Aorta (tissue), 5 donors: ENCODE measurements around the gene MUC4. TPM values are rescaled to one million over a fixed set of nuclear protein-coding genes. Genes with fewer than 3 reads are reported as not detected.
"Not testable (repeated sequence)": the region's sequence is repeated elsewhere in the genome, so short reads cannot be mapped to it uniquely, and the experiment has no call there.

ENCODE experiments used
- ATAC-seq: fragments of 200-7000 bp; cut with Tn5 transposase; one replicate; pipeline ENCODE4 v1.9.1; 2022; ENCODE audit warnings: moderate library complexity; ENCODE audit not compliant: low FRiP score
- DNase-seq, 2 donors: peaks; one replicate each; pipeline ENCODE4 v3.0.0-alpha.2; 2020
- H3K27ac ChIP-seq, 2 donors: one replicate each; pipeline ENCODE4 v1.5.1; 2013; ENCODE audit warnings: low read length in 2 of 2, mild to moderate bottlenecking in 2 of 2, moderate library complexity in 2 of 2, control low read depth in 1 of 2, inconsistent platforms in 1 of 2, low read depth in 1 of 2
- H3K27me3 ChIP-seq, 2 donors: one replicate each; pipeline ENCODE4 v1.6.1; 2013; ENCODE audit warnings: control low read depth in 1 of 2, low read length in 1 of 2, mild to moderate bottlenecking in 1 of 2, moderate library complexity in 1 of 2; ENCODE audit not compliant: insufficient read depth in 2 of 2, control insufficient read depth in 1 of 2
- H3K36me3 ChIP-seq, 2 donors: one replicate each; pipeline ENCODE4 v1.6.1; 2013; ENCODE audit warnings: control low read depth in 1 of 2, low read length in 1 of 2, mild to moderate bottlenecking in 1 of 2; ENCODE audit not compliant: insufficient read depth in 2 of 2, control insufficient read depth in 1 of 2
- H3K4me1 ChIP-seq, 2 donors: one replicate each; pipeline ENCODE4 v1.6.1; 2013; ENCODE audit warnings: low read length in 2 of 2, control low read depth in 1 of 2, mild to moderate bottlenecking in 1 of 2, moderate library complexity in 1 of 2; ENCODE audit not compliant: insufficient read depth in 2 of 2, control insufficient read depth in 1 of 2
- H3K4me3 ChIP-seq, 2 donors: one replicate each; pipeline ENCODE4 v1.5.1; 2013; ENCODE audit warnings: low read length in 2 of 2, control low read depth in 1 of 2, mild to moderate bottlenecking in 1 of 2
- H3K9me3 ChIP-seq: one replicate; pipeline ENCODE4 v1.6.1; 2013; ENCODE audit warnings: mild to moderate bottlenecking, low read length; ENCODE audit not compliant: control insufficient read depth
- WGBS, 2 donors: extraction: QIAGEN DNeasy Blood & Tissue Kit; methylation state at CpG; one replicate each; pipeline ENCODE4 v1.1.7; 2013; 5-methylcytosine and 5-hydroxymethylcytosine counted together
- intact Hi-C, 2 donors: fragments of 100-400 bp; cut with DNase I; formaldehyde crosslinking; loops; one replicate each; pipeline versions ENCODE4 v1.14.2 to v1.15.0; 2022
- polyA plus RNA-seq, 2 donors: library from polyadenylated mRNA; stranded (reverse); fragments of 200-250 nt; gene quantifications; one replicate each; pipeline ENCODE4 v1.2.3, GENCODE V29; 2013
- total RNA-seq, 2 donors: library from RNA; stranded (reverse); fragmentation: NEBNext Ultra II Directional; extraction: Animal tissue kit (Norgen Biotek cat#: 25700); gene quantifications; one replicate each; pipeline ENCODE4 v1.2.1, GENCODE V29; 2021
- donor health status: healthy with polysubstance abuse.
- donor health status: Bipolar disorder and iron deficiency.
- donor health status: DM: no; HTN: no; CAD: no.
- donor health status: DM: no; HTN: no; CAD: no.
- donor health status: DM: yes; HTN: yes; CAD: no.

MUC4 gene
- total and polyA plus RNA-seq, 4 donors, result 0.06 to 0.25 (median 0.08) TPM; not detected in 1

- peaks cover 3 to 4% of the 10 kb centered on the region in 2 donors for H3K36me3 ChIP-seq
- H3K27me3 ChIP-seq, result no peaks in the 10 kb centered on the region
- 61% methylated on average over 5 of the region's 5 CpGs for WGBS, 2 donors
- intact Hi-C loops, result no loop called here
- DNase-seq (no peak), ATAC-seq (no peak)
- H3K4me3 ChIP-seq, result no peak overlapping the region
- no peak overlapping the region for H3K27ac ChIP-seq
- no peaks in the 10 kb centered on the region for H3K4me1 ChIP-seq
- no peaks in the 10 kb centered on the region for H3K9me3 ChIP-seq
Measured at GRCh38 chr3:195717852-195718476, 93.8 kb downstream of the MUC4 start.

- H3K9me3 ChIP-seq, result no peaks in the 10 kb centered on the region
- H3K27me3 ChIP-seq, result no peaks in the 10 kb centered on the region
- no peak overlapping the region for H3K27ac ChIP-seq
- intact Hi-C loops, result no loop called here
- ATAC-seq (no peak), DNase-seq (peak in 1 of 2 donors; percentile 41)
- no peak overlapping the region for H3K4me3 ChIP-seq
- H3K36me3 ChIP-seq, result peaks cover 3 to 4% of the 10 kb centered on the region in 2 donors
- WGBS, 2 donors, result 79 to 85% methylated on average over 9 of the region's 9 CpGs
- no peaks in the 10 kb centered on the region for H3K4me1 ChIP-seq
Measured at GRCh38 chr3:195717416-195717815, 94.3 kb downstream of the MUC4 start.

- no peaks in the 10 kb centered on the region for H3K9me3 ChIP-seq
- whole genome bisulfite sequencing, 2 donors, result 84 to 86% methylated on average over 14 of the region's 14 CpGs
- peak in 1 of 2 donors; percentile 47 for DNase-seq
- no peak overlapping the region for H3K27ac ChIP-seq
- peaks cover 4 to 8% of the 10 kb centered on the region in 2 donors for H3K36me3 ChIP-seq
- ATAC-seq, result no peak
- H3K27me3 ChIP-seq, result no peaks in the 10 kb centered on the region
- H3K4me3 ChIP-seq, result no peak overlapping the region
- H3K4me1 ChIP-seq, result no peaks in the 10 kb centered on the region
- intact Hi-C loops, result no loop called here
Measured at GRCh38 chr3:195715583-195716266, 96.0 kb downstream of the MUC4 start.

GRCh38 chr3:195715134-195715533, 96.6 kb downstream of the MUC4 start:
- ATAC-seq, result no peak
- no peaks in the 10 kb centered on the region for H3K4me1 ChIP-seq
- H3K27me3 ChIP-seq, result no peaks in the 10 kb centered on the region
- DNase-seq, result no peak
- no peaks in the 10 kb centered on the region for H3K9me3 ChIP-seq
- WGBS, 2 donors, result 66 to 68% methylated on average over 4 of the region's 4 CpGs
- no peak overlapping the region for H3K27ac ChIP-seq
- intact Hi-C loops, result no loop called here
- no peak overlapping the region for H3K4me3 ChIP-seq
- H3K36me3 ChIP-seq, result peaks cover 4 to 8% of the 10 kb centered on the region in 2 donors

GRCh38 chr3:195714380-195715011, 97.2 kb downstream of the MUC4 start:
- no peaks in the 10 kb centered on the region for H3K27me3 ChIP-seq
- H3K9me3 ChIP-seq, result no peaks in the 10 kb centered on the region
- H3K4me1 ChIP-seq, result no peaks in the 10 kb centered on the region
- peak in 1 of 2 donors; percentile 50 for DNase-seq
- peak; percentile 33 for ATAC-seq
- 88 to 89% methylated on average over 6 of the region's 6 CpGs for WGBS, 2 donors
- H3K27ac ChIP-seq, result no peak overlapping the region
- peaks cover 4 to 9% of the 10 kb centered on the region in 2 donors for H3K36me3 ChIP-seq
- intact Hi-C loops, result no loop called here
- no peak overlapping the region for H3K4me3 ChIP-seq

- H3K9me3 ChIP-seq, ATAC-seq, H3K4me1 ChIP-seq, H3K27me3 ChIP-seq, H3K27ac ChIP-seq, DNase-seq, intact Hi-C loops, H3K4me3 ChIP-seq: not testable (repeated sequence)
- peaks cover 4 to 15% of the 10 kb centered on the region in 2 donors for H3K36me3 ChIP-seq
- 26 to 38% methylated on average over 6 to 8 of the region's 9 CpGs for WGBS, 2 donors
Measured at GRCh38 chr3:195713150-195713549, 98.6 kb downstream of the MUC4 start.

GRCh38 chr3:195712535-195712910, 99.2 kb downstream of the MUC4 start:
- H3K4me3 ChIP-seq, ATAC-seq, H3K9me3 ChIP-seq, H3K27me3 ChIP-seq, H3K27ac ChIP-seq, intact Hi-C loops, H3K4me1 ChIP-seq: not testable (repeated sequence)
- H3K36me3 ChIP-seq, result peaks cover 4 to 16% of the 10 kb centered on the region in 2 donors
- 73% methylated on average over 8 of the region's 8 CpGs for WGBS, 2 donors
- DNase-seq, result peak in 1 of 2 donors; percentile 25

GRCh38 chr3:195711813-195712534, 99.8 kb downstream of the MUC4 start:
- Histone ChIP-seq H3K27ac (no peak overlapping the region), H3K4me3 (no peak overlapping the region), H3K36me3 (peaks cover 4 to 16% of the 10 kb centered on the region in 2 donors), H3K4me1 (no peaks in the 10 kb centered on the region), H3K9me3 (no peaks in the 10 kb centered on the region), H3K27me3 (no peaks in the 10 kb centered on the region)
- intact Hi-C loops, result no loop called here
- DNase-seq (peak; percentile 25 to 62), ATAC-seq (no peak)
- 88 to 90% methylated on average over 12 of the region's 12 CpGs for WGBS, 2 donors
